ENCODE data around the gene COLEC11.

COLEC11 gene

GRCh38 chr2:3585261-3586109 lies 9.4 kb upstream of the COLEC11 start:
- DNase-seq = no peak

- no peak for DNase-seq
Measured at GRCh38 chr2:3586220-3586619, 8.7 kb upstream of the COLEC11 start.

GRCh38 chr2:3587021-3587420 lies 7.9 kb upstream of the COLEC11 start:
- no peak for DNase-seq

GRCh38 chr2:3587432-3587831 lies 7.5 kb upstream of the COLEC11 start:
- DNase-seq = no peak

- no peak for DNase-seq
Measured at GRCh38 chr2:3588084-3588483, 6.8 kb upstream of the COLEC11 start.

GRCh38 chr2:3589086-3589485 lies 5.8 kb upstream of the COLEC11 start:
- no peak for DNase-seq

- no peak for DNase-seq
Measured at GRCh38 chr2:3595404-3595803, 492 bp downstream of the COLEC11 start.

GRCh38 chr2:3595985-3596384 lies 1.1 kb downstream of the COLEC11 start:
- no peak for DNase-seq

- DNase-seq = no peak
Measured at GRCh38 chr2:3596901-3597417, 2.0 kb downstream of the COLEC11 start.

GRCh38 chr2:3597567-3597966 lies 2.7 kb downstream of the COLEC11 start:
- DNase-seq = no peak

- no peak for DNase-seq
Measured at GRCh38 chr2:3598197-3598910, 3.4 kb downstream of the COLEC11 start.

GRCh38 chr2:3598912-3599854 lies 4.3 kb downstream of the COLEC11 start:
- DNase-seq = no peak

- no peak for DNase-seq
Measured at GRCh38 chr2:3600256-3600855, 5.4 kb downstream of the COLEC11 start.

GRCh38 chr2:3601561-3602271 lies 6.8 kb downstream of the COLEC11 start:
- no peak for DNase-seq

GRCh38 chr2:3602553-3603339 lies 7.8 kb downstream of the COLEC11 start:
- DNase-seq = peak; percentile 40

- DNase-seq = peak; percentile 36
Measured at GRCh38 chr2:3603536-3604206, 8.8 kb downstream of the COLEC11 start.

GRCh38 chr2:3604207-3604877 lies 9.4 kb downstream of the COLEC11 start:
- peak; percentile 45 for DNase-seq

- peak; percentile 46 for DNase-seq
Measured at GRCh38 chr2:3604991-3605961, 10.4 kb downstream of the COLEC11 start.

- peak; percentile 40 for DNase-seq
Measured at GRCh38 chr2:3606028-3606369, 11.1 kb downstream of the COLEC11 start.
